ENCODE measurements around the gene ATP1B4.
"Not testable (repeated sequence)": the region's sequence is repeated elsewhere in the genome, so short reads cannot be mapped to it uniquely, and the experiment has no call there.

Gene ATP1B4

GRCh38 chrX:120361764-120362305, at the start of gene ATP1B4:
Gene ATP1B4 (plus strand): TSS chrX:120362089. CDS start chrX:120362169, 80 bp downstream.
- no peak for DNase-seq (ENCODE audit: low read depth)

- no peak for DNase-seq (ENCODE audit: low read depth)
Measured at GRCh38 chrX:120315776-120316175, 46.1 kb upstream of the ATP1B4 start.

DNA sequence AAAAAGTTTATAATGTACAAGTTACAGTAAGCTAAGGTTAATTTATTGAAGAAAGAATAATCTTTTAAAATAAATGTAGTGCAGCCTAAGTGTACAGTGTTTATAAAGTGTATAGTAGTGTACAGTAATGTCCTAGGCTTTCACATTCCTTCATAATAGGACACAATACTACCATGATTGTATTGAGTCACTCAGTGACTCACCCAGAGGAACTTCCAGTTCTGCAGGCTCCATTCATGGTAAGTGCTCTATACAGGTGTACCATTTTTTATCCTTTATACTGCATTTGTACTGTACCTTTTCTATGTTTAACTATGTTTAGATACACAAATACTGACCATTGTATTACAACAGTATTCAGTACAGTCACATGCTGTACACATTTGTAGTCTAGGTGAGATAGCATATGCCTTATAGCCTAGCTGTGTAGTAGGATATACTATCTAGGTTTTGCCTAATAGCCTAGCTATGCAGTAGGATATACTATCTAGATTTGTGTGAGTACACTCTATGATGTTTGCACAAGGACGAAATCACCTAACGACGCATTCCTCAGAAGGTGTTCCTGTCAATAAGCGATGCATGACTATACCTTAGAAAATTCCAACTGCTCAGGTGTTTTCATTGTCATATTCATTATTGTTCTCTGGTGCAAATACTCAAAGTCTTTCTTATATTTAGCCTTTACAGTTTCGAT, 45.2 kb upstream of the ATP1B4 start:
- DNase-seq (ENCODE audit: low read depth) = no peak

DNA sequence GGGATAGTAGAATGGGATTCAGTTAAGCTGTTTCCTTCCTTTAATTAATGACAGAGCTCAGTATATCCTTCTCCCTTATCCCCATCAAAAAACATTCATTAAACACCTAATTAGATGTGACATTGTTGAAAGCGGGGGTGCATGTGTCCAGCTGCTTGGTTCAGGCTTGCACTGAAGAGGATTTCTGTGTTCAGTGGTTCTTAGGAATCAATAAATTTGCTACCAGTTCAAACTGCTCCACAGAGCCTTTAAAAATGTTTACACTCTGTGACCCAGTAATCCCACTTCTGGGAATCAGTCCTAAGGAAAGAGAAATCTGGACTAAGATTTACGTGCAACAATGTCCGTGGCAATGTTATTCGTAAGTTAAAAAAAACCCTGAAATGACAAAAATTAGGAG, 43.5 kb upstream of the ATP1B4 start:
- no peak for DNase-seq (ENCODE audit: low read depth)

DNA sequence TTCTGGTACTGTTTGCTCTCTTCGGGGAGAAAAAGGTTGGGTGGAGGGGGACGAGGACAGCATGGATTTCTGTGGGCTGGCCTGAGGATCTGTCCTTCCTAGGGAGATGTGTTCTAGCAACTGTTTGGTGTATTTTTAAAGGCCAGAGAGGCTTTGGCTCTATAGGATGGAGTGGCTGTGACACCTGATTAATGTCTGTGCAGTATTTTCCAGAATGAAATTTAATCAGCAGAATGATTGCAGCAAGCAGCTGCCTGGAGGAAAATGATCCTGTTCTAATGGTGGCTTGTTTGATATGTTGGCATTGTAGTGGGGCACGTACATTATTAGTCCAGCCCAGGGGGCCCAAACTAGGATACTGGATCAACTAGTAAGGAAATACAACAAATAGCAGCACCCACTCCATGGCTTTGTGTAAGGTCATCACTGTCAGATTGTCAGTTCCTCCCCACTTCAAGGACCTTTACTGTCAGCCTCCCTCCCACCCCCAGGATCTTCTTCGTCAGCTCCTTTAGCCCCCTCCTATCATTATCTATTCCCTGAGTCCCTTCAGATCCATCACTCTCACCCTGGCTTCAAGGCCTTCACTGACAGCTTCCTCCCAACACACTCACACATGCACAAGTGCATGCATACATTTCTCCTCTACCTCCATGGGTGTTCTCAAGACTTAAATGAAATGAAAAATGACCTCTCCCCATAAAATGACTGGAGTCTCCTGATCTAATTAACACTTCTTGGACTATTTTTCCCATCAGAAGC, 40.2 kb upstream of the ATP1B4 start:
- DNase-seq (ENCODE audit: low read depth) = no peak

GRCh38 chrX:120331116-120331515, 30.8 kb upstream of the ATP1B4 start:
- no peak for DNase-seq (ENCODE audit: low read depth)

GRCh38 chrX:120332394-120332793, 29.5 kb upstream of the ATP1B4 start:
- DNase-seq (ENCODE audit: low read depth) = no peak

DNA sequence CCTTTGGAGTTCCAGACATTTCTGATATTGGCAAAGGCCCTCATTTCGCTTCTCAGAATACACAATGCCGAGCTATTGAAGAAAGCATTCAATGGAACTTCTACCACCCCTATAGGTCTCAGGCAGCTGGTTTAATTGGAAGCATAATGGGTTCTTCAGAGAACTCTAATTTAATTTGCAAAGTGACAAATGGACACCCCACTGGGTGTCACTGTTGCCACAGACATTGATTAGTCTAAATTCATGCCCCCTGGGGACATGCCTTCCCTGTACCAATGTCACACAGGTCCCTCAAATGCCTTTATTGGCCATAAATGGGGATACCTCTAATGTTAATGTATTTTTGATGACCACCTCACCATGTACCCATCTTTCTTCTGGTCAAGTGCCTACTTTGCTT, 27.7 kb upstream of the ATP1B4 start:
- no peak for DNase-seq (ENCODE audit: low read depth)

DNA sequence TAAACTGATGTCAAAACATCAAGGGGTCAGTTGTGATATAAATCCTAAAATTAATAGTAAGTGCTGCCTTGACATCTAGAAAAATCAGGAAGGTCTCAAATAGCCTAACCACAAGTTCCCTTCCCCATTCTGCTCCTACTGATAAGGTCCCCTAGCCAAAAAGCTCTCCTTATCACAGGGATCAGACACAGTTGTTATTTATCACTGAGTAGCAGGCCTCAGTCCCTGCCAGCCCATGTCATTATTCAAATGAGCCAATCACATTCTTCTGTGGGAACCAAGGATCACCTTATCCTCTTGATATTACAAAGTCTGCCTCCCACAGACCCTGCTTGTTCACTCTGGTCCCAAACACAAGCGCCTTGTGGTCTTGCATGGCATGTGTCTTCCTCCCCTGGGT, 27.3 kb upstream of the ATP1B4 start:
- no peak for DNase-seq (ENCODE audit: low read depth)

- DNase-seq (ENCODE audit: low read depth) = no peak
Measured at GRCh38 chrX:120335289-120335688, 26.6 kb upstream of the ATP1B4 start.

DNA sequence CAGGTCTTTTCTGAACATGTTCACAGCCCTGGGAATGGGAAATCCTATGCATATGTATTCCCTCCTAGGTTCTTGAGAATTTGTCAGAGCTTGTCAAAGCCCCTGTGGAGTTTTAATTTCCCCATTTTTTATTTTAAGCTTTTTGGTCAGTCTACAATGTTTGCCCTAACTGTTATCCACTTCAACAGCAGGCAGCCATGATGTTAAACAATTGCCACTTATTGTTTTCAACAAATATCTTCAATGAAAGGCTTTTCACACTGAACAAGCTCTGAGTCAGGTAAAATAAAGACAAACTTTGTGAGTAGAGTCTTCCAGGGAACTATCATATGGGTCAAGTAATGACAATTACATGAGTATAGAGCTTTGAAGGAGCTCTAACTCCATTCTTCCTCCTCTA, 25.0 kb upstream of the ATP1B4 start:
- DNase-seq (ENCODE audit: low read depth) = no peak

- DNase-seq (ENCODE audit: low read depth) = not testable (repeated sequence)
Measured at GRCh38 chrX:120344566-120344965, 17.3 kb upstream of the ATP1B4 start.

DNA sequence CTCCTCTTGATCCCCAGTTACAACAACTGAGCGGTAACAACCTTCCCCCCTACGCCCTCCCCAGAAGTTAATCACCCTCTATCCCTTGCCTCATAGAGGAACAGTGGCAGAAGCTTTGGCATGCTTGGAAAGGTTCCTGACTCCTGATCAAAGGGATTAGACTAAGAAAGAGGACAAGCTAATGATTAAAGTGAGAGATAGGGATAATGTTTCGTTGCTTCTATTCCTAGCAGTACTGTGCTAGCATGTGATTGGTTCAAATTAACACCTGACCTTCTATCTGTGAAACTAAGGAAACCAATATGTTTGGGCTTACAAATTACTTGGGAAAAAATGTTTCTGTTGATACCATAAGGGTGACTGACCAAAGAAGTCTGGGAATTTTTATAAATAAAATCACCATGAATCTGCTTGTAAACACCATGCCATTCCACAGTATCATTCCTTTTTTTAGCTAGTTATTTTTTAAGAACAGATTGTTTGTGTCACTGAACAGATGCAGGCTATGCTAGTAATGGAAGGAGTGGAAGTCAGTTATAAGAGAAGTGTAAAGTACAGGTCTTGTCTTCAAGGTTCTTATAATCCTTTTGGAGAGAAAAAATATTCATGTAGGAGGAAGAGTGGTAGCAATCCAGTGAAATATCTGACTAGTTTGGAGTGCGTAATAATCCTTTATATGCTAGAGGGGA, 11.3 kb upstream of the ATP1B4 start:
- DNase-seq (ENCODE audit: low read depth) = no peak

DNA sequence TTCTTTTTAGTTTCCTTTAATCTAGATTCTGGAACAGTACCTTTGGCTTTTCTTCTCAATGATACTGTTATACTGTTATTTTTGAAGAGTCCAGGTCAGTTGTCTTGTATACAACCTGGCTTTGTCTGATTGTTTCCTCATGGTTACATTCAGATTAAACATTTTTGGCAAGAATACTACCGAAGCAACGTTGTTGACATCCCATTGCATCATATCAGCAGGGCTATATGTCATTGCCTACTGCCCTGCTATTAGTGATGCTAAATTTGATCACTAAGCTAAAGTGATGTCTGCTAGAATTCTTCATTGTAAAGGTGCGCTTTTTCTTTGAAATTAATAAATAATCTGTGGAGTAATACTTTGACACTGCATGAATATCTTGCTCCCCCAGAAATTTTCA, 5.8 kb upstream of the ATP1B4 start:
- DNase-seq (ENCODE audit: low read depth) = no peak

DNA sequence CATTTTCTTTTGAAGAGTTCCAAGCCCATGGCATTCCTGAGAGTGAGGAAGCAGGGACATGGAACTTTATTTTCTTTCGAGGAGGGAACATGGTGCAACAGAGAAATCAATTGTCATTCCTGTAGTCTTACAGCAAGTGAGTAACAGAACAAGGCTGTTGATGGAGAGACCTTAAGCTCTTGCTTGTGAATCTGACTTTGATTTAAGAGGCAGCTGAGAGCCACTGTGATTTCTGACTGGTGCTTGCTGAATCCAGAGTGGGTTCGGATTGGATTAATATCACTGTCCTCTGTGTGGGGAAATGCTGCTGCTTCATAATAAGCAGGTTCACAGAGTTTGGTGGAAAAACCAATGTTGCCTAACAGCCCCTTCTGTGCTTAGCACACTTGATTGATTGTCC, 4.7 kb upstream of the ATP1B4 start:
- DNase-seq (ENCODE audit: low read depth) = no peak

- DNase-seq (ENCODE audit: low read depth) = no peak
Measured at GRCh38 chrX:120358737-120359456, 3.0 kb upstream of the ATP1B4 start.

- no peak for DNase-seq (ENCODE audit: low read depth)
Measured at GRCh38 chrX:120365320-120365719, 3.4 kb downstream of the ATP1B4 start.

DNA sequence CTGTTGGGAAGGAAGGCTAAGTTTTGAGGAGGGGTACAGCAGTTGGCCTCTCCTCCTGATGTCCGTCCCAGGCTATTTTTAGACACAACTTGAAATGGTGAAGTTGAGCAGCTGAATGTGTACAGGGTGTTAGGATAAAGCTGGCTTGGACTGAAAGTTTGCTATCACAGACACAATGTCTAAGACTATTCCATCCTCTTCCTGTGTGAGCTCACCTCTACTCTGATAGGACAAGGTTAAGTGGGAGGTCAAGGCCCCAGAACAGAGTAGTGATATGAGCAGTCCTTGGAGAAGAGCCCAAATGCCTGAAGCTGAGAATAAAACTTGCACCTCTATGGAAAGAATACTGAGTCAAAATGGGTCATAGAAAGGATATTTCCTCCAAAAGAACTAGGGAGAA, 4.1 kb downstream of the ATP1B4 start:
- no peak for DNase-seq (ENCODE audit: low read depth)

DNA sequence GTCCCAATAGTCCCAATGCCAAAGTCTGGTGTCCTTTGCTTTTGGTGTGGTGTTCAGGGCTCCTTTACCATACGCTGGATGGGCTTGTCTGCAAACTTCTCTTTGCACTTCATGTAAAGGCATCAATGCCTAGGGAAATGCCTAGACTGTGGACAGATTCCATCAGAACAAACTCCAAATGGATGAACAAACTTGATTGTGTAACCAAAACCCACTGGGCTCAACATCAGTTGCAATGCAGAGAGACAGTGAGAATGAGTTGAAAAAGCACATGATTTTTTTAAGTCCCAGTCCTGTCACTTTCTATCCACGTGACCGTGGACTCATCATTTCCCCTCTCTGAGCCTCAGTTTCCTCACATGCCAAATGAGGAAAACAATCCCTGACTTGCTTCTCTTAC, 4.9 kb downstream of the ATP1B4 start:
- no peak for DNase-seq (ENCODE audit: low read depth)

GRCh38 chrX:120367402-120368109, 5.7 kb downstream of the ATP1B4 start:
- DNase-seq (ENCODE audit: low read depth) = no peak

DNA sequence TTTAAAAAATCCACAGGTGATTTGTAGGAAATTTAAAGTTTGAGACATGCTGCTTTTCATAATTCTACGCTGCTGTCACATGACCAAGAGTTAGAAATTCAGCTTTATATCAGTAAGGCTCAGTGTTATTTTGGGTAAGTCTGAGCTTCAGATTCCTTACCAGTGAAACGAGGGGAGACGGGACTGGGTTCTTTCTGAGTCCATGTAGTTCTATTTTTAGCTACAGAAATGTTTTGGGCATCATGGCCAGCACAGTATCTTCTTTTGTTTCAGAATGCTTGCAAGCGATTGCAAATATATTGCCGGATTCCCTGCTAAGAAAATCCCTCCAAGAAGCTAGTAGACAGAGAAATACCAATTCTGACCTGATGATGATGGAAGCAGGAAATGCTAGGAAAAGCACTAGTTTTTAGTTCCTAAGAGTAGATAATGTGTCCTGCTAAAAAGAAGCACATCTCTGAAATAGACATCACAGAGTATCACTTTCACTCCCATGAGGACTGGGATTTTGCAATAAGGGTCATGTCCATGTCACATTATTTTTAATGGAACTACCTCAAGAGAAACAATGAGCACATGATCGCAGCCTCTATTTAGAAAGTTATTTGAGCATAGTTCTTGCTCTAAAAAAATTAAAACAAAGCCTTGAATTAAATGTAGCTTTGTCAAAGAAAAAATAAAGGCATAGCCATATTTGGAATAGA, 10.9 kb downstream of the ATP1B4 start:
- no peak for DNase-seq (ENCODE audit: low read depth)

Measured in stimulated activated CD8-positive, alpha-beta memory T cell treated with anti-CD3 and anti-CD28 coated beads, Interleukin-12 subunit alpha, Interleukin-12 subunit beta, amount 100 ng/mL, for 4 hours (primary cell).